Vagina (tissue), 2 donors: ENCODE results near the gene OR1J1.

Source experiments
- CTCF ChIP-seq, 3 experiments: fragments of 450-650 bp in 2 of 3; fragments of 200-600 bp in 1 of 3; sonication (generic) in 1 of 3; IDR thresholded peaks; one replicate each; pipeline ENCODE4 v1.5.1; 2017 to 2019; ENCODE audit warnings: antibody characterized with exemption in 3 of 3, mild to moderate bottlenecking in 2 of 3, moderate library complexity in 2 of 3
- POLR2A ChIP-seq, 2 donors: fragments of 450-650 bp; IDR thresholded peaks; one replicate each; pipeline ENCODE4 v1.6.1; 2017; ENCODE audit warnings: antibody characterized with exemption in 2 of 2, mild to moderate bottlenecking in 2 of 2, moderate library complexity in 2 of 2
- POLR2AphosphoS5 ChIP-seq, 2 donors: sonication (generic); formaldehyde crosslinking; IDR thresholded peaks; one replicate each; pipeline ENCODE4 v1.9.0; 2017; ENCODE audit warnings: antibody characterized with exemption in 2 of 2, mild to moderate bottlenecking in 2 of 2, low read depth in 1 of 2; ENCODE audit not compliant: insufficient read depth in 1 of 2

- TF ChIP-seq POLR2AphosphoS5 (IDR thresholded peaks at IDR 0.05; ENCODE audit: insufficient read depth in 1 of 2, low read depth in 1 of 2) = no peak
- no peak for TF ChIP-seq CTCF (IDR thresholded peaks at IDR 0.05)
- TF ChIP-seq POLR2A (IDR thresholded peaks at IDR 0.05) = no peak
These were observed 35.2 kb downstream of the OR1J1 start for GRCh38 chr9:122442568-122442967.
